Fibroblast of skin of left quadriceps (primary cell): ENCODE measurements around the gene DBN1.
"Not testable (repeated sequence)": the region's sequence is repeated elsewhere in the genome, so short reads cannot be mapped to it uniquely, and the experiment has no call there.

Experiments used
- DNase-seq, 2 experiments: peaks; one replicate each; pipeline ENCODE4 v3.0.0-alpha.2; 2013; ENCODE audit warnings: low read depth in 2 of 2

DBN1 gene

GRCh38 chr5:177429248-177430040 lies 44.0 kb downstream of the DBN1 start:
- DNase-seq: no peak

DNA sequence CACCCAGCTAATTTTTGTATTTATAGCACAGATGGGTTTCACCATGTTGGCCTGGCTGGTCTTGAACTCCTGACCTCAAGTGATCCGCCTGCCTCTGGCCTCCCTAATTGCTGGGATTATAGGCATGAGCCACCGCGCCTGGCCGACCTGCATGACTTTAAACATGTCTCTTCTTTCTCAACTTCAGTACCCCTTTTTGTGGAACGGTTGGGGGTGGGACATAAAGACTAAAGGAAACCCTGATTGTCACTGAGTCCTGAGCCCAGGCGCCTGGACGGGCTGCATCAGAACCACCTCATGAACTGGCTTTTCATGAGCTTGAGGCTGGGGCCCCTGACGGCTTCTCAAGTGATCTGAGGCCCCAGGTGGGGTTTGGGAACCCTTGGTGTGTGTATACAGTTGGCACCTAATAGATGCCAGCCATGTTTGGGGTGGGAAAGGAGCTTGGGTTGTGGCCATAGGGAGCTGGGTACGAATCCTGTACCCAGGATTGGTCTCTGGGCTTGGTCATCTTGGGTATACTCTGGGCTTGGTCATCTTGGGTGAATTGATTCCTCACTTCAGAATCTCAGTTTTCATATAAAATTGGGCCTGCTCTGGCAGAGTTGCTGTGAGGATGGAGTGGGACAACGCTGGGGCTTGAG lies 44.7 kb downstream of the DBN1 start:
- DNase-seq: no peak

- DNase-seq: no peak
These were observed 45.4 kb downstream of the DBN1 start for GRCh38 chr5:177427919-177428573.

DNA sequence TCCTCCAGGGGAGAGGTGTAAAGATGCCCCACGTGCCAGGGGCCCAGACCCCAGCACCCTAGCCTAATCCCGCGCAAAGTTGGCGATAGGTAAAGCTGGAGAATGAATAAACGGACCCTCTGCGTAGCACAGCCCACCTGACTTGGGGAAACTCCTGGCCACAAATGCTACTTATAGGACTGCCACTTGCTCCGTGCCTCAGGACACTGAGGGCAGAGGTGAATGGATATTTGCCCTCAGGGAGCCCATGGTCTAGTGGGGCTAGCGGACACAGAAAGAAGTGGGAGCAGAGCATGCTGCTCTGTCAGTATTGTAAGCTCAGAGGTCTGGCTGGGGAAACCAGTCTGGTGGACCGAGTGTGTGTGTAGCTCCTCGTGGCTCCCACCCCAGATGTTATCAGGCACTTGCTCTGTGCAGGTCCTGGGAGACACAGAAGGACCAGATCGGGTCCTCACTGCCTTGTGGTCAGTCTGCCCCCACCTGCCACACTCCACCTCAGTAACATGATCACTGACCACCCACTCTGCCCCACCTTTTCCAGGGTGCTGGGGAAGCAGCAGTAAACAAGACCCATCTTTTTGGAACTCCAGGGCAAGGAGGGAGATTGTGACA lies 46.1 kb downstream of the DBN1 start:
- no peak for DNase-seq

GRCh38 chr5:177426566-177427210 lies 46.7 kb downstream of the DBN1 start, which contains the start of gene GRK6:
Gene GRK6 (plus strand): TSS chr5:177426676. CDS start chr5:177426846, 170 bp downstream.
- no peak for DNase-seq

- peak; percentile 100 for DNase-seq
These were observed 47.5 kb downstream of the DBN1 start for GRCh38 chr5:177425801-177426565.

GRCh38 chr5:177425196-177425800 lies 48.1 kb downstream of the DBN1 start:
- DNase-seq: no peak

- DNase-seq: no peak
These were observed 49.8 kb downstream of the DBN1 start for GRCh38 chr5:177423671-177424070.

DNA sequence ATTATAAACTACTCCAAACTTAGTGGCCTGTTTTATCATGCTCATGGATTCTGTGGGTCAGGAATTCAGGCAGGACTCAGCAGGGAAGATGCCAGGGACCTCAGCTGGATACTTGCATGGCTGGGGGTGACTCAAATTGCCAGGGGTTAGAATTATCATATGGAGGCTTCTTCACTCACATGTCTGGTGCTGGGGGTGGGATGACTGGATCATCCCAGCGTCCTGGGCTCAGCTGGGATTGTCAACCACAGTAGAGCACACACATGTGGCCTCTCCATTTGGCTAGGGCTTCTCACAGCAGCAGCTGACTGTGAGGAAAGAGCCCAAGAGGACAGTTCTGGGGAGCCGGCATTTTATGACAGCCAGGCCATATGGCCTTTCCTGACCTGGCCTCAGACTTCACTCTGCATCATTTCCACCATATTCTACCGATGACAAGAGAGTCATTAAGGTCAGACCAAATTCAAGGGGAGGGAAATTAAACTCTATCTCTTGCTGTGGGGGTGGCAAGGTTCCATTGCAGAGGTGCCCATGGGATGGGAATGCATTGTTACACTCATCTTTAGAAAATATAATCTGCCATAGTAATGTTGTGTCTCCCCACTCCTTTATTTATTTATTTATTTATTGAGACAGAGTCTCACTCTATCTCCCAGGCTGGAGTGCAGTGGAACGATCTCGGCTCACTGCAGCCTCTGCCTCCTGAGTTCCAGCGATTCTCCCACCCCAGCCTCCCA lies 52.2 kb downstream of the DBN1 start:
- no peak for DNase-seq

- DNase-seq: not testable (repeated sequence)
These were observed 53.0 kb downstream of the DBN1 start for GRCh38 chr5:177420472-177420871.

GRCh38 chr5:177419046-177419445 lies 54.4 kb downstream of the DBN1 start:
- peak in 1 of 2 experiments; percentile 42 for DNase-seq

DNA sequence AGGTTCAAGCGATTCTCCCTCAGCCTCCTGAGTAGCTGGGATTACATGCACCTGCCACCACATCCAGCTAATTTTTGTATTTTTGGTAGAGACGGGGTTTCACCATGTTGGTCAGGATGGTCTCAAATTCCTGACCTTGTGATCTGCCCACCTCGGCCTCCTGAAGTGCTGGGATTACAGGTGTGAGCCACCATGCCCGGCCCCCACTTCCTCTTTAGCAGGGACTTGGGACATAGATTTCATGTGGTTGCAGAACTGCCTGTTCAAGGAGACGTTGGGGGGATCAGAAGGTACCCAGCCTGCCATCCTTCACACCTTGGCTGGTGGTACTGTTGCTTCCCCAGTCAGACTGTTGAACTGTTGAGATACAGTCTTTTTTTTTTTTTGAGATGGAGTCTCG lies 56.4 kb downstream of the DBN1 start:
- not testable (repeated sequence) for DNase-seq

DNA sequence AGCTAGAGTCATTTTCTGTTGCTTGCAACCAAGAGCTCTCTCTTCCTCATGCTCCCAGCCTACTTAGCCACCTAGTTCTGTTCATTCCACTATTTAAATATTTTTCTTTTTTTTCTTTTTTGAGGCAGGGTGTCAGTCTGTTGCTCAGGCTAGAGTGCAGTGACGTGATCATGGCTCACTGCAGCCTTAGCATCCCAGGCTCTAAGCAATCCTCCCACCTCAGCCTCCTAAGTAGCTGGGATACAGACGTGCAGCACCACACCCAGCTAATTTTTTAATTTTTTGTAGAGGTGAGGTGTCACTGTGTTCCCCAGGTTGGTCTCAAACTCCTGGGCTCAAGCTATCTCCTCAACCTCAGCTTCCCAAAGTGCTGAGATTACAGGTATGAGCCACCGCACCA lies 59.0 kb downstream of the DBN1 start:
- DNase-seq: no peak

GRCh38 chr5:177412603-177413233 lies 60.7 kb downstream of the DBN1 start:
- no peak for DNase-seq

- no peak for DNase-seq
These were observed 62.9 kb downstream of the DBN1 start for GRCh38 chr5:177410575-177410974.

DNA sequence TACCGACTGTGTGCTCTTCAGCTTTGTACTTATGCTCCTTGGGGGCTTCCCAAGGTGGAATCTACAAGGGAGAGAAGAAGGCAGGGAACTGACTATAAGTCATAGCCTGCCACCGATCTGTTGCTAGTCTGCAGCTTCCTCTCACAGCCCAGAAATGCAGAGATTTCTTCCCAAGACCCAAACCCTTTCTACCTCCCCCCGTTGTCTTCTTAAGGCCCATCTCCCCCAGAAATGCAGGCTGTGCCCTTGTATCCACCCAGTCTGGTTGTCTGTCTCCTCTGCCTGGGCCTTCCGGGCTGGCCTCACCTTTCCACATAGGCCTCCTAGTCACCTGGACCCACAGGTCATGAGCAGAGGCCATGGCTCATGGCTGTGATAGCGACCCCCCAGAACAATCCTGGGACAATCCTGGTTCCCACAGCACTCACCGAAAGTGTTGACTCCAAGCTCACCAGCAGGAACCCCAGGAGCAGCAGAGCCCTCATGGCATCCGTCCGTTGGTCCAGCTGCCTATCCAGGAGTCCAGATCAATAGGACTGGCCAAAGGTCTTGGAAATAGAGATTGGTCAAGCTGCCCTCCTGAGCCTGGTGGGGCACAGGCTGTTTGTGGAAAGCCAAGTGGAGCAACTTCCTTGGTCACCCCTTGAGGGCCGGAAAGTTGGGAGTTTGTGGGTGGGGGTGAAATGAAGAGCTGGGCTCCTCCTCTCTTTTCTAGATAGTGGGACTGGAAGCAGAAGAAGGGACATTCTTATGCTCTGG lies 64.2 kb downstream of the DBN1 start, which contains the start of gene F12:
Gene F12 (minus strand): TSS at position 522 of the 759 bp plus-strand sequence. CDS start 37 bp downstream, at position 485.
- no peak for DNase-seq
